HepG2 (cell line): ENCODE data around the gene ITGB7. TPM values are rescaled to one million over a fixed set of nuclear protein-coding genes. Genes with fewer than 3 reads are reported as not detected.
A peak's percentile ranks its signal among the peaks of the same experiment; 100 is the strongest.

Experiments
- FOXK2 ChIP-seq: fragments of 450-650 bp; IDR thresholded peaks from 2 replicates; pipeline ENCODE4 v1.6.1; 2016
- GLI4 ChIP-seq: sonication (generic); formaldehyde crosslinking; IDR thresholded peaks from 2 replicates; pipeline ENCODE4 v1.5.1; 2020; ENCODE audit warnings: missing genetic modification reagents, mild to moderate bottlenecking, moderate library complexity, borderline replicate concordance
- KDM5A ChIP-seq: fragments of 200-600 bp; sonication (generic); IDR thresholded peaks from 2 replicates; pipeline ENCODE4 v1.7.0; 2018; ENCODE audit warnings: antibody characterized with exemption, mild to moderate bottlenecking, low read length, borderline replicate concordance
- SMAD3 ChIP-seq: sonication (generic); formaldehyde crosslinking; IDR thresholded peaks from 2 replicates; pipeline ENCODE4 v1.4.0; 2020; ENCODE audit warnings: missing genetic modification reagents
- SOX13 ChIP-seq, 3 experiments: fragments of 450-650 bp in 1 of 3; sonication (generic) in 1 of 3; formaldehyde crosslinking in 1 of 3; IDR thresholded peaks in 2 of 3; conservative IDR thresholded peaks in 1 of 3; 2 replicates each; pipeline versions ENCODE4 v1.5.0 to v1.6.1; 2016 to 2020; ENCODE audit warnings: antibody characterized with exemption in 1 of 3, mild to moderate bottlenecking in 1 of 3, missing compliant biosample characterization in 1 of 3, missing genetic modification reagents in 1 of 3, moderate library complexity in 1 of 3
- SOX5 ChIP-seq: IDR thresholded peaks from 2 replicates; pipeline ENCODE4 v1.6.1; 2016; ENCODE audit warnings: borderline replicate concordance
- SP1 ChIP-seq, 2 experiments: fragments of 450-650 bp in 1 of 2; sonication (generic) in 1 of 2; formaldehyde crosslinking in 1 of 2; IDR thresholded peaks; 2 replicates each; pipeline versions ENCODE4 v1.4.0 to v1.6.1; 2016 to 2020; ENCODE audit warnings: missing genetic modification reagents in 1 of 2
- SP5 ChIP-seq: IDR thresholded peaks from 2 replicates; pipeline ENCODE4 v1.6.1; 2016; ENCODE audit warnings: low read depth, borderline replicate concordance
- TAF15 ChIP-seq: fragments of 200-400 bp; formaldehyde crosslinking; IDR thresholded peaks from one replicate; pipeline ENCODE4 v1.6.1; 2018; ENCODE audit warnings: mild to moderate bottlenecking, low read depth, low read length; ENCODE audit not compliant: poor library complexity, severe bottlenecking
- ZFP36L2 ChIP-seq: sonication (generic); formaldehyde crosslinking; IDR thresholded peaks from 2 replicates; pipeline ENCODE4 v1.4.0; 2020; ENCODE audit warnings: missing genetic modification reagents
- ZNF224 ChIP-seq: sonication (generic); formaldehyde crosslinking; IDR thresholded peaks from 2 replicates; pipeline ENCODE4 v1.5.0; 2020; ENCODE audit warnings: mild to moderate bottlenecking, missing genetic modification reagents
- ZNF44 ChIP-seq: sonication (generic); formaldehyde crosslinking; IDR thresholded peaks from 2 replicates; pipeline ENCODE4 v1.5.1; 2020; ENCODE audit warnings: mild to moderate bottlenecking, missing genetic modification reagents
- ZNF678 ChIP-seq: sonication (generic); formaldehyde crosslinking; IDR thresholded peaks from 2 replicates; pipeline ENCODE4 v1.4.0; 2020; ENCODE audit warnings: mild to moderate bottlenecking, missing genetic modification reagents
- ZNF766 ChIP-seq: sonication (generic); formaldehyde crosslinking; IDR thresholded peaks from 2 replicates; pipeline ENCODE4 v1.5.0; 2020; ENCODE audit warnings: missing genetic modification reagents, borderline replicate concordance
- ZSCAN21 ChIP-seq: sonication (generic); formaldehyde crosslinking; IDR thresholded peaks from 2 replicates; pipeline ENCODE4 v1.8.0; 2022; ENCODE audit warnings: mild to moderate bottlenecking, missing genetic modification reagents, moderate library complexity, borderline replicate concordance
- polyA plus RNA-seq, 8 experiments: library from polyadenylated mRNA; depleted of rRNA in 3 of 8; stranded (reverse) in 7 of 8; unstranded in 1 of 8; fragments of >200 nt; fragmentation: Illumina TruSeq in 4 of 8; extraction: Trizol in 4 of 8; gene quantifications; 2 replicates each; pipeline versions ENCODE4 v1.2.1 to v1.2.3, GENCODE V29; 2011 to 2016; ENCODE audit warnings: low read depth in 4 of 8, missing spikeins in 1 of 8, mixed read lengths in 1 of 8; ENCODE audit not compliant: insufficient read depth in 1 of 8
- total RNA-seq, 5 experiments: library from RNA; depleted of rRNA; stranded (reverse); fragments of >200 nt; fragmentation: Illumina TruSeq; extraction: Trizol; gene quantifications; 2 replicates each; pipeline ENCODE4 v1.2.3, GENCODE V29; 2016; ENCODE audit warnings: low read depth in 1 of 5
- TF ChIP-seq, protein P1 (sequence below): sonication (generic); formaldehyde crosslinking; IDR thresholded peaks from 2 replicates; pipeline ENCODE4 v1.5.1; 2020; ENCODE audit warnings: mild to moderate bottlenecking, missing genetic modification reagents, moderate library complexity
- TF ChIP-seq, protein P2 (sequence below): sonication (generic); formaldehyde crosslinking; IDR thresholded peaks from 2 replicates; pipeline ENCODE4 v1.4.0; 2020; ENCODE audit warnings: low read depth, missing genetic modification reagents
- TF ChIP-seq, protein P3 (sequence below): sonication (generic); formaldehyde crosslinking; IDR thresholded peaks from 2 replicates; pipeline ENCODE4 v1.8.1; 2023; ENCODE audit warnings: missing genetic modification reagents, inconsistent platforms, borderline replicate concordance
- TF ChIP-seq, protein P4 (sequence below): sonication (generic); formaldehyde crosslinking; IDR thresholded peaks from 2 replicates; pipeline ENCODE4 v1.4.0; 2020; ENCODE audit warnings: mild to moderate bottlenecking, low read depth, missing genetic modification reagents

Gene ITGB7
- total and polyA plus RNA-seq, 2 of the 13 experiments (the other 11 are each of a cell fraction or from before 2014, with no cell fraction given): 0.16 to 0.18 TPM

DNA sequence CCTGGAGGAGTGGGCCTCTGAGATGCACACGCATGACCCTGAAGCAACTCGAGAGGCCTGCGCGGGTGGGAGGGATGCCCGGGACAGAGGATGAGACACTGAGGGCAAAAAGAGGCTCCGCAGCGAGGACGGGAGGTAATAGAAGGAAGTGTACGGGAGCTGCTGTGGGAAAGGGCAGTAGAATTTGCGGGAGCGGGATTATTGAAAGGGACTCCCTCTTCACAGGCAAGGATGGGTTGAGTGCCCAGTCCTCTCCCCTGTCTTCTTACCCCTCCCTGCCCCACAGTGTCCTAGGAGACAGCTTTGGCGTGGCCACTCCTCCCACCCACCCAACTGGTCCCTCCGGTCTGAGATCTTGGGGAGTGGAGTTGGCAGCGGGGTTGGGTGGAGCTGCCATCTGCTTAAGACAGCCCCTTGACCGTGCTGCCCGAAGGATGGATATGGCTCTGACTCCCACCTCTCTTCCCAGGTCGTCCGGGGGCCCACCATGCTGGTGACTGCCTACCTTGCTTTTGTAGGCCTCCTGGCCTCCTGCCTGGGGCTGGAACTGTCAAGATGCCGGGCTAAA is 45.4 kb upstream of the ITGB7 start (continued):
- TF ChIP-seq, protein P1, sequence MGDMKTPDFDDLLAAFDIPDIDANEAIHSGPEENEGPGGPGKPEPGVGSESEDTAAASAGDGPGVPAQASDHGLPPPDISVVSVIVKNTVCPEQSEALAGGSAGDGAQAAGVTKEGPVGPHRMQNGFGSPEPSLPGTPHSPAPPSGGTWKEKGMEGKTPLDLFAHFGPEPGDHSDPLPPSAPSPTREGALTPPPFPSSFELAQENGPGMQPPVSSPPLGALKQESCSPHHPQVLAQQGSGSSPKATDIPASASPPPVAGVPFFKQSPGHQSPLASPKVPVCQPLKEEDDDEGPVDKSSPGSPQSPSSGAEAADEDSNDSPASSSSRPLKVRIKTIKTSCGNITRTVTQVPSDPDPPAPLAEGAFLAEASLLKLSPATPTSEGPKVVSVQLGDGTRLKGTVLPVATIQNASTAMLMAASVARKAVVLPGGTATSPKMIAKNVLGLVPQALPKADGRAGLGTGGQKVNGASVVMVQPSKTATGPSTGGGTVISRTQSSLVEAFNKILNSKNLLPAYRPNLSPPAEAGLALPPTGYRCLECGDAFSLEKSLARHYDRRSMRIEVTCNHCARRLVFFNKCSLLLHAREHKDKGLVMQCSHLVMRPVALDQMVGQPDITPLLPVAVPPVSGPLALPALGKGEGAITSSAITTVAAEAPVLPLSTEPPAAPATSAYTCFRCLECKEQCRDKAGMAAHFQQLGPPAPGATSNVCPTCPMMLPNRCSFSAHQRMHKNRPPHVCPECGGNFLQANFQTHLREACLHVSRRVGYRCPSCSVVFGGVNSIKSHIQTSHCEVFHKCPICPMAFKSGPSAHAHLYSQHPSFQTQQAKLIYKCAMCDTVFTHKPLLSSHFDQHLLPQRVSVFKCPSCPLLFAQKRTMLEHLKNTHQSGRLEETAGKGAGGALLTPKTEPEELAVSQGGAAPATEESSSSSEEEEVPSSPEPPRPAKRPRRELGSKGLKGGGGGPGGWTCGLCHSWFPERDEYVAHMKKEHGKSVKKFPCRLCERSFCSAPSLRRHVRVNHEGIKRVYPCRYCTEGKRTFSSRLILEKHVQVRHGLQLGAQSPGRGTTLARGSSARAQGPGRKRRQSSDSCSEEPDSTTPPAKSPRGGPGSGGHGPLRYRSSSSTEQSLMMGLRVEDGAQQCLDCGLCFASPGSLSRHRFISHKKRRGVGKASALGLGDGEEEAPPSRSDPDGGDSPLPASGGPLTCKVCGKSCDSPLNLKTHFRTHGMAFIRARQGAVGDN (CRISPR knock-in tag): peak; percentile 15
- TF ChIP-seq KDM5A (0 out of 2 replicates have a peak, but pooled peaks have one; percentile 3), SOX13 (IDR thresholded peaks at IDR 0.05) (no peak), SOX13 (CRISPR knock-in tag; conservative IDR thresholded peaks at IDR 0.05 in 1 of 2, IDR thresholded peaks at IDR 0.05 in 1 of 2) (no peak), ZNF44 (0 out of 2 replicates have a peak, but pooled peaks have one; percentile 17), ZFP36L2 (no peak), ZNF224 (CRISPR knock-in tag) (0 out of 2 replicates have a peak, but pooled peaks have one; percentile 2), ZSCAN21 (no peak), SP1 (IDR thresholded peaks at IDR 0.05) (no peak), SP1 (CRISPR knock-in tag; IDR thresholded peaks at IDR 0.05) (no peak), SP5 (CRISPR knock-in tag) (0 out of 2 replicates have a peak, but pooled peaks have one; percentile 2), ZNF766 (CRISPR knock-in tag) (no peak), ZNF678 (CRISPR knock-in tag) (no peak), TAF15 (peak; percentile 5), SOX5 (CRISPR knock-in tag) (no peak), SMAD3 (CRISPR knock-in tag) (peak; percentile 24; the same call in 1 of the 2 replicates), GLI4 (no peak), FOXK2 (no peak)
- TF ChIP-seq, protein P2, sequence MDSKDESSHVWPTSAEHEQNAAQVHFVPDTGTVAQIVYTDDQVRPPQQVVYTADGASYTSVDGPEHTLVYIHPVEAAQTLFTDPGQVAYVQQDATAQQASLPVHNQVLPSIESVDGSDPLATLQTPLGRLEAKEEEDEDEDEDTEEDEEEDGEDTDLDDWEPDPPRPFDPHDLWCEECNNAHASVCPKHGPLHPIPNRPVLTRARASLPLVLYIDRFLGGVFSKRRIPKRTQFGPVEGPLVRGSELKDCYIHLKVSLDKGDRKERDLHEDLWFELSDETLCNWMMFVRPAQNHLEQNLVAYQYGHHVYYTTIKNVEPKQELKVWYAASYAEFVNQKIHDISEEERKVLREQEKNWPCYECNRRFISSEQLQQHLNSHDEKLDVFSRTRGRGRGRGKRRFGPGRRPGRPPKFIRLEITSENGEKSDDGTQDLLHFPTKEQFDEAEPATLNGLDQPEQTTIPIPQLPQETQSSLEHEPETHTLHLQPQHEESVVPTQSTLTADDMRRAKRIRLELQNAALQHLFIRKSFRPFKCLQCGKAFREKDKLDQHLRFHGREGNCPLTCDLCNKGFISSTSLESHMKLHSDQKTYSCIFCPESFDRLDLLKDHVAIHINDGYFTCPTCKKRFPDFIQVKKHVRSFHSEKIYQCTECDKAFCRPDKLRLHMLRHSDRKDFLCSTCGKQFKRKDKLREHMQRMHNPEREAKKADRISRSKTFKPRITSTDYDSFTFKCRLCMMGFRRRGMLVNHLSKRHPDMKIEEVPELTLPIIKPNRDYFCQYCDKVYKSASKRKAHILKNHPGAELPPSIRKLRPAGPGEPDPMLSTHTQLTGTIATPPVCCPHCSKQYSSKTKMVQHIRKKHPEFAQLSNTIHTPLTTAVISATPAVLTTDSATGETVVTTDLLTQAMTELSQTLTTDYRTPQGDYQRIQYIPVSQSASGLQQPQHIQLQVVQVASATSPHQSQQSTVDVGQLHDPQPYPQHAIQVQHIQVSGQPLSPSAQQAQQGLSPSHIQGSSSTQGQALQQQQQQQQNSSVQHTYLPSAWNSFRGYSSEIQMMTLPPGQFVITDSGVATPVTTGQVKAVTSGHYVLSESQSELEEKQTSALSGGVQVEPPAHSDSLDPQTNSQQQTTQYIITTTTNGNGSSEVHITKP (CRISPR knock-in tag): no peak
- TF ChIP-seq, protein P3, sequence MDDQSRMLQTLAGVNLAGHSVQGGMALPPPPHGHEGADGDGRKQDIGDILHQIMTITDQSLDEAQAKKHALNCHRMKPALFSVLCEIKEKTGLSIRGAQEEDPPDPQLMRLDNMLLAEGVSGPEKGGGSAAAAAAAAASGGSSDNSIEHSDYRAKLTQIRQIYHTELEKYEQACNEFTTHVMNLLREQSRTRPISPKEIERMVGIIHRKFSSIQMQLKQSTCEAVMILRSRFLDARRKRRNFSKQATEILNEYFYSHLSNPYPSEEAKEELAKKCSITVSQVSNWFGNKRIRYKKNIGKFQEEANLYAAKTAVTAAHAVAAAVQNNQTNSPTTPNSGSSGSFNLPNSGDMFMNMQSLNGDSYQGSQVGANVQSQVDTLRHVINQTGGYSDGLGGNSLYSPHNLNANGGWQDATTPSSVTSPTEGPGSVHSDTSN: no peak
- TF ChIP-seq, protein P4, sequence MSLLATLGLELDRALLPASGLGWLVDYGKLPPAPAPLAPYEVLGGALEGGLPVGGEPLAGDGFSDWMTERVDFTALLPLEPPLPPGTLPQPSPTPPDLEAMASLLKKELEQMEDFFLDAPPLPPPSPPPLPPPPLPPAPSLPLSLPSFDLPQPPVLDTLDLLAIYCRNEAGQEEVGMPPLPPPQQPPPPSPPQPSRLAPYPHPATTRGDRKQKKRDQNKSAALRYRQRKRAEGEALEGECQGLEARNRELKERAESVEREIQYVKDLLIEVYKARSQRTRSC (CRISPR knock-in tag): no peak
